Thyroid gland (tissue), 4 donors: ENCODE measurements around the gene PPOX.

Experiments
- POLR2A ChIP-seq, 2 donors: fragments of 450-650 bp; IDR thresholded peaks; one replicate each; pipeline ENCODE4 v1.6.1; 2017; ENCODE audit warnings: antibody characterized with exemption in 2 of 2, mild to moderate bottlenecking in 2 of 2, moderate library complexity in 1 of 2
- TF ChIP-seq, protein P1 (sequence below), 6 experiments: fragments of 200-600 bp in 3 of 6; fragments of 450-650 bp in 3 of 6; sonication (generic) in 3 of 6; IDR thresholded peaks; one replicate each; pipeline ENCODE4 v1.5.1; 2016 to 2019; ENCODE audit warnings: antibody characterized with exemption in 6 of 6, mild to moderate bottlenecking in 2 of 6, inconsistent platforms in 1 of 6, moderate library complexity in 1 of 6

DNA sequence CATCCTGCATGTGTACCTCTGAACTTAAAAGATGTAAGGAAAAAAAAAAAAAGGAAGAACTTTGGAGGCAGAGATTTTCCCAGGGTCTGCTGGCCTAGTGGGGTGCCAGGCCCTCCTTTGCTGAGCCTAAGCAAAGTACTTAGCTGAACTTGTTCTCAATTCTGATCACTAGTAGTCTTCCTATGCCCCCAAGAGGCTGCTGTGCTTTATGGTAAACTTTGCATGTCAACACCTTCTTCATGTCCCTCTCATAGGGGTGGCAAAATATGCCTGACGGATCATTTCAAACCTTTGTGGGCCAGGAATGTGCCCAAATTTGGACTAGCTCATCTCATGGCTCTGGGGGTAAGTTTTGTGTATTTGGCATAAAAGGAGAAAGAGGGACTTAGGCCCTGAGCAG lies 8.4 kb upstream of the PPOX start:
- TF ChIP-seq, protein P1, sequence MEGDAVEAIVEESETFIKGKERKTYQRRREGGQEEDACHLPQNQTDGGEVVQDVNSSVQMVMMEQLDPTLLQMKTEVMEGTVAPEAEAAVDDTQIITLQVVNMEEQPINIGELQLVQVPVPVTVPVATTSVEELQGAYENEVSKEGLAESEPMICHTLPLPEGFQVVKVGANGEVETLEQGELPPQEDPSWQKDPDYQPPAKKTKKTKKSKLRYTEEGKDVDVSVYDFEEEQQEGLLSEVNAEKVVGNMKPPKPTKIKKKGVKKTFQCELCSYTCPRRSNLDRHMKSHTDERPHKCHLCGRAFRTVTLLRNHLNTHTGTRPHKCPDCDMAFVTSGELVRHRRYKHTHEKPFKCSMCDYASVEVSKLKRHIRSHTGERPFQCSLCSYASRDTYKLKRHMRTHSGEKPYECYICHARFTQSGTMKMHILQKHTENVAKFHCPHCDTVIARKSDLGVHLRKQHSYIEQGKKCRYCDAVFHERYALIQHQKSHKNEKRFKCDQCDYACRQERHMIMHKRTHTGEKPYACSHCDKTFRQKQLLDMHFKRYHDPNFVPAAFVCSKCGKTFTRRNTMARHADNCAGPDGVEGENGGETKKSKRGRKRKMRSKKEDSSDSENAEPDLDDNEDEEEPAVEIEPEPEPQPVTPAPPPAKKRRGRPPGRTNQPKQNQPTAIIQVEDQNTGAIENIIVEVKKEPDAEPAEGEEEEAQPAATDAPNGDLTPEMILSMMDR (IDR thresholded peaks at IDR 0.05), result no peak
- TF ChIP-seq POLR2A (IDR thresholded peaks at IDR 0.05), result no peak
